Activated T-helper 17 cell treated with anti-CD3 and anti-CD28 coated beads, Interleukin-2, amount 50 U/mL, for 72 hours (primary cell): ENCODE results near the gene NSD2. TPM values are rescaled to one million over a fixed set of nuclear protein-coding genes. Genes with fewer than 3 reads are reported as not detected.
A peak's percentile ranks its signal among the peaks of the same experiment; 100 is the strongest.

Source experiments
- ATAC-seq: fragments of 150-1000 bp; cut with Tn5 transposase; replicated peaks from 2 replicates; pipeline ENCODE4 v1.10.0; 2021; ENCODE audit warnings: mild to moderate bottlenecking, moderate library complexity
- H3K27ac Mint-ChIP-seq: one replicate; pipeline ENCODE4 v1.8.0; 2022; ENCODE audit warnings: mixed read lengths
- H3K27me3 Mint-ChIP-seq: one replicate; pipeline ENCODE4 v1.8.0; 2022; ENCODE audit warnings: mixed read lengths
- H3K36me3 Mint-ChIP-seq: one replicate; pipeline ENCODE4 v1.8.0; 2022; ENCODE audit warnings: low read depth, mild to moderate bottlenecking, mixed read lengths
- H3K4me1 Mint-ChIP-seq: one replicate; pipeline ENCODE4 v1.8.0; 2022; ENCODE audit warnings: mixed read lengths
- H3K4me3 Mint-ChIP-seq: one replicate; pipeline ENCODE4 v1.8.0; 2022; ENCODE audit warnings: mild to moderate bottlenecking, mixed read lengths
- H3K9me3 Mint-ChIP-seq: one replicate; pipeline ENCODE4 v1.8.0; 2022; ENCODE audit warnings: mixed read lengths
- total RNA-seq, 2 donors: library from RNA; stranded (reverse); gene quantifications; one replicate each; pipeline ENCODE4 v1.2.3, GENCODE V29; 2022

The NSD2 gene
- total RNA-seq, 2 donors from 2014 or later: 187 to 239 TPM

GRCh38 chr4:1976416-1977352 lies 105.5 kb downstream of the NSD2 start:
- peaks cover 97% of the 10 kb centered on the region for H3K36me3 Mint-ChIP-seq
- no peaks in the 10 kb centered on the region for H3K4me1 Mint-ChIP-seq
- H3K27me3 Mint-ChIP-seq: no peaks in the 10 kb centered on the region
- H3K9me3 Mint-ChIP-seq: no peaks in the 10 kb centered on the region
- no peak overlapping the region for H3K4me3 Mint-ChIP-seq
- H3K27ac Mint-ChIP-seq: no peak overlapping the region
- no peak for ATAC-seq

- no peak for ATAC-seq
- Mint-ChIP-seq H3K9me3 (no peaks in the 10 kb centered on the region), H3K27ac (no peak overlapping the region), H3K27me3 (no peaks in the 10 kb centered on the region), H3K36me3 (peaks cover 97% of the 10 kb centered on the region), H3K4me1 (no peaks in the 10 kb centered on the region), H3K4me3 (no peak overlapping the region)
Measured at GRCh38 chr4:1978226-1978625, 107.0 kb downstream of the NSD2 start.

GRCh38 chr4:1978741-1979476 lies 107.7 kb downstream of the NSD2 start:
- Mint-ChIP-seq H3K4me1 (no peaks in the 10 kb centered on the region), H3K27me3 (no peaks in the 10 kb centered on the region), H3K27ac (no peak overlapping the region), H3K36me3 (peaks cover 97% of the 10 kb centered on the region), H3K9me3 (no peaks in the 10 kb centered on the region), H3K4me3 (no peak overlapping the region)
- no peak for ATAC-seq

- Mint-ChIP-seq H3K4me1 (no peaks in the 10 kb centered on the region), H3K4me3 (no peak overlapping the region), H3K27ac (peak overlapping the region; percentile 19), H3K27me3 (no peaks in the 10 kb centered on the region), H3K9me3 (no peaks in the 10 kb centered on the region), H3K36me3 (peaks cover 96% of the 10 kb centered on the region)
- no peak for ATAC-seq
Measured at GRCh38 chr4:1979477-1980196, 108.4 kb downstream of the NSD2 start.

GRCh38 chr4:1980561-1981041 lies 109.4 kb downstream of the NSD2 start:
- H3K27ac Mint-ChIP-seq: no peak overlapping the region
- ATAC-seq: no peak
- no peaks in the 10 kb centered on the region for H3K27me3 Mint-ChIP-seq
- peaks cover 90% of the 10 kb centered on the region for H3K36me3 Mint-ChIP-seq
- no peaks in the 10 kb centered on the region for H3K9me3 Mint-ChIP-seq
- H3K4me1 Mint-ChIP-seq: no peaks in the 10 kb centered on the region
- no peak overlapping the region for H3K4me3 Mint-ChIP-seq

- Mint-ChIP-seq H3K4me3 (no peak overlapping the region), H3K4me1 (no peaks in the 10 kb centered on the region), H3K27me3 (no peaks in the 10 kb centered on the region), H3K36me3 (peaks cover 86% of the 10 kb centered on the region), H3K27ac (peak overlapping the region; percentile 34), H3K9me3 (no peaks in the 10 kb centered on the region)
- ATAC-seq: no peak
Measured at GRCh38 chr4:1981251-1982058, 110.3 kb downstream of the NSD2 start.

- Mint-ChIP-seq H3K4me3 (no peak overlapping the region), H3K36me3 (peaks cover 80% of the 10 kb centered on the region), H3K27me3 (no peaks in the 10 kb centered on the region), H3K4me1 (no peaks in the 10 kb centered on the region), H3K9me3 (no peaks in the 10 kb centered on the region), H3K27ac (peak overlapping the region; percentile 48)
- ATAC-seq: no peak
Measured at GRCh38 chr4:1982124-1983052, 111.2 kb downstream of the NSD2 start.

- H3K9me3 Mint-ChIP-seq: no peaks in the 10 kb centered on the region
- no peaks in the 10 kb centered on the region for H3K27me3 Mint-ChIP-seq
- no peak for ATAC-seq
- H3K36me3 Mint-ChIP-seq: peaks cover 80% of the 10 kb centered on the region
- H3K27ac Mint-ChIP-seq: no peak overlapping the region
- H3K4me3 Mint-ChIP-seq: no peak overlapping the region
- H3K4me1 Mint-ChIP-seq: no peaks in the 10 kb centered on the region
Measured at GRCh38 chr4:1983053-1983845, 112.1 kb downstream of the NSD2 start.

- H3K27me3 Mint-ChIP-seq: no peaks in the 10 kb centered on the region
- peak overlapping the region; percentile 51 for H3K27ac Mint-ChIP-seq
- no peak for ATAC-seq
- no peaks in the 10 kb centered on the region for H3K9me3 Mint-ChIP-seq
- H3K4me1 Mint-ChIP-seq: no peaks in the 10 kb centered on the region
- no peak overlapping the region for H3K4me3 Mint-ChIP-seq
- peaks cover 80% of the 10 kb centered on the region for H3K36me3 Mint-ChIP-seq
Measured at GRCh38 chr4:1983846-1984405, 112.7 kb downstream of the NSD2 start.

GRCh38 chr4:1984406-1985191 lies 113.4 kb downstream of the NSD2 start:
- no peaks in the 10 kb centered on the region for H3K27me3 Mint-ChIP-seq
- no peaks in the 10 kb centered on the region for H3K9me3 Mint-ChIP-seq
- peaks cover 80% of the 10 kb centered on the region for H3K36me3 Mint-ChIP-seq
- peak overlapping the region; percentile 51 for H3K27ac Mint-ChIP-seq
- H3K4me3 Mint-ChIP-seq: no peak overlapping the region
- peak; percentile 5 for ATAC-seq
- H3K4me1 Mint-ChIP-seq: no peaks in the 10 kb centered on the region

GRCh38 chr4:1985294-1985693 lies 114.1 kb downstream of the NSD2 start:
- ATAC-seq: peak; percentile 12
- no peak overlapping the region for H3K4me3 Mint-ChIP-seq
- no peak overlapping the region for H3K27ac Mint-ChIP-seq
- H3K9me3 Mint-ChIP-seq: no peaks in the 10 kb centered on the region
- H3K4me1 Mint-ChIP-seq: no peaks in the 10 kb centered on the region
- H3K27me3 Mint-ChIP-seq: no peaks in the 10 kb centered on the region
- H3K36me3 Mint-ChIP-seq: peaks cover 80% of the 10 kb centered on the region
